HCT116 (cell line): Measurements from ENCODE around the gene HES1. TPM values are rescaled to one million over a fixed set of nuclear protein-coding genes. Genes with fewer than 3 reads are reported as not detected.

Source experiments
- ATAC-seq: fragments of 200-7000 bp; cut with Tn5 transposase; 2 replicates; pipeline ENCODE4 v1.9.1; 2020; ENCODE audit warnings: mild to moderate bottlenecking, moderate library complexity
- BruUV-seq: library from RNA; stranded (reverse); fragments of 400-500 nt; replicated peaks from 2 replicates; lab custom pipeline; 2021; lab: Mats Ljungman, UMichigan
- CTCF ChIA-PET: fragments of 300-600 bp; sonication (Branson Sonifier 250); formaldehyde crosslinking; loops from one replicate; lab custom pipeline; 2021; ENCODE audit warnings: antibody characterized with exemption; lab: Charles Lee
- POLR2A ChIA-PET: fragments of 300-600, 350-600 bp; sonication (Branson Sonifier 250); formaldehyde crosslinking; loops from one replicate; lab custom pipeline; 2021; ENCODE audit warnings: antibody characterized with exemption; lab: Charles Lee
- RAD21 ChIA-PET, 2 experiments: fragments of 300-600 bp; sonication (Branson Sonifier 250); formaldehyde crosslinking; loops; one replicate each; lab custom pipeline; 2023; ENCODE audit warnings: low total read pairs in 2 of 2; ENCODE audit not compliant: uncharacterized antibody in 2 of 2, unreplicated experiment in 2 of 2, low non-redundant PET in 1 of 2; lab: Charles Lee
- DNase-seq: peaks from one replicate; pipeline ENCODE4 v3.0.0-alpha.2; 2010; ENCODE audit warnings: low read depth, low spot score
- H2AFZ ChIP-seq: fragments of 200-600 bp; shearing (Covaris generic), sonication (generic); 2 replicates; pipeline ENCODE4 v1.6.1; 2017; ENCODE audit warnings: low read depth, mixed run types, mixed read lengths, antibody characterized with exemption, low read length; ENCODE audit not compliant: poor library complexity, severe bottlenecking
- H3K27ac ChIP-seq: 2 replicates; pipeline ENCODE4 v1.5.1; 2012; ENCODE audit warnings: low read depth, low read length
- H3K27me3 ChIP-seq: fragments of 200-600 bp; sonication (generic); 2 replicates; pipeline ENCODE4 v1.6.1; 2016; ENCODE audit warnings: mixed run types, low read length, mixed read lengths; ENCODE audit not compliant: insufficient read depth
- H3K36me3 ChIP-seq, 2 experiments: fragments of 200-500 bp in 1 of 2; fragments of 200-600 bp in 1 of 2; sonication (Bioruptor generic) in 1 of 2; sonication (generic) in 1 of 2; 2 replicates each; pipeline versions ENCODE4 v1.5.1 to v1.6.1; 2014 to 2016; ENCODE audit warnings: low read length in 2 of 2, inconsistent platforms in 1 of 2, mixed read lengths in 1 of 2, mixed run types in 1 of 2; ENCODE audit not compliant: insufficient read depth in 2 of 2, control insufficient read depth in 1 of 2
- H3K4me1 ChIP-seq, 2 experiments: fragments of 200-600 bp in 1 of 2; sonication (generic) in 1 of 2; 2 replicates each; pipeline versions ENCODE4 v1.5.1 to v1.6.1; 2012 to 2017; ENCODE audit warnings: low read length in 2 of 2, inconsistent platforms in 1 of 2, mild to moderate bottlenecking in 1 of 2, mixed read lengths in 1 of 2, mixed run types in 1 of 2, moderate library complexity in 1 of 2; ENCODE audit not compliant: insufficient read depth in 2 of 2, control insufficient read depth in 1 of 2
- H3K4me2 ChIP-seq: fragments of 200-600 bp; sonication (generic); 2 replicates; pipeline ENCODE4 v1.6.1; 2017; ENCODE audit warnings: mixed run types, low read length, mixed read lengths
- H3K4me3 ChIP-seq, 2 experiments: fragments of 200-600 bp in 1 of 2; sonication (generic) in 1 of 2; replicated peaks in 1 of 2; 2 replicates each; pipeline ENCODE4 v1.5.1; 2011 to 2016; ENCODE audit warnings: low read length in 2 of 2, control low read depth in 1 of 2, low read depth in 1 of 2, mild to moderate bottlenecking in 1 of 2, mixed read lengths in 1 of 2, mixed run types in 1 of 2
- H3K79me2 ChIP-seq: fragments of 200-600 bp; sonication (generic); 2 replicates; pipeline ENCODE4 v1.6.1; 2017; ENCODE audit warnings: mild to moderate bottlenecking, mixed run types, low read length, moderate library complexity, mixed read lengths; ENCODE audit not compliant: insufficient read depth
- H3K9ac ChIP-seq: fragments of 200-600 bp; sonication (generic); 2 replicates; pipeline ENCODE4 v1.6.1; 2016; ENCODE audit warnings: low read length, mixed read lengths
- H3K9me2 ChIP-seq: fragments of 200-600 bp; sonication (generic), shearing (Covaris generic); 2 replicates; pipeline ENCODE4 v1.6.1; 2017; ENCODE audit warnings: mixed run types, mild to moderate bottlenecking, moderate library complexity; ENCODE audit not compliant: insufficient read depth
- H3K9me3 ChIP-seq, 2 experiments: fragments of 200-500 bp in 1 of 2; fragments of 200-600 bp in 1 of 2; sonication (Bioruptor generic) in 1 of 2; sonication (generic) in 1 of 2; 2 replicates each; pipeline ENCODE4 v1.6.1; 2014 to 2017; ENCODE audit warnings: low read length in 2 of 2, mixed read lengths in 2 of 2, inconsistent platforms in 1 of 2, low read depth in 1 of 2, mild to moderate bottlenecking in 1 of 2, mixed run types in 1 of 2, moderate library complexity in 1 of 2; ENCODE audit not compliant: control insufficient read depth in 1 of 2, insufficient read depth in 1 of 2
- H4K20me1 ChIP-seq: fragments of 200-600 bp; sonication (generic), shearing (Covaris generic); 2 replicates; pipeline ENCODE4 v1.6.1; 2017; ENCODE audit warnings: mixed run types, mild to moderate bottlenecking, moderate library complexity; ENCODE audit not compliant: insufficient read depth
- EGR1 ChIP-seq: IDR thresholded peaks from 2 replicates; pipeline ENCODE4 v1.6.1; 2012; ENCODE audit warnings: low read depth
- EZH2 ChIP-seq: fragments of 200-600 bp; sonication (generic); IDR thresholded peaks from 2 replicates; pipeline ENCODE4 v1.6.1; 2017; ENCODE audit warnings: antibody characterized with exemption, mixed run types
- EZH2phosphoT487 ChIP-seq: fragments of 200-600 bp; IDR thresholded peaks from 2 replicates; pipeline ENCODE4 v1.6.1; 2018; ENCODE audit warnings: antibody characterized with exemption, borderline replicate concordance
- FOSL1 ChIP-seq: IDR thresholded peaks from 2 replicates; pipeline ENCODE4 v1.6.1; 2012; ENCODE audit warnings: low read depth
- POLR2A ChIP-seq: IDR thresholded peaks from 2 replicates; pipeline ENCODE4 v1.7.0; 2011; ENCODE audit warnings: borderline replicate concordance; ENCODE audit not compliant: insufficient read depth, insufficient read length; ENCODE audit errors: extremely low read depth
- POLR2AphosphoS5 ChIP-seq: IDR thresholded peaks from 2 replicates; pipeline ENCODE4 v1.6.1; 2011; ENCODE audit warnings: mild to moderate bottlenecking, low read depth, low read length, moderate library complexity
- RAD21 ChIP-seq: IDR thresholded peaks from 2 replicates; pipeline ENCODE4 v1.6.1; 2012; ENCODE audit warnings: low read depth, mild to moderate bottlenecking
- SP1 ChIP-seq: IDR thresholded peaks from 2 replicates; pipeline ENCODE4 v1.6.1; 2012; ENCODE audit warnings: low read depth
- SRF ChIP-seq: IDR thresholded peaks from 2 replicates; pipeline ENCODE4 v1.6.1; 2012; ENCODE audit warnings: low read depth
- YY1 ChIP-seq: IDR thresholded peaks from 2 replicates; pipeline ENCODE4 v1.6.1; 2011; ENCODE audit warnings: low read length, low read depth, moderate library complexity, mild to moderate bottlenecking; ENCODE audit not compliant: insufficient replicate concordance; ENCODE audit errors: extremely low read depth
- ZFX ChIP-seq: fragments of 450-650 bp; IDR thresholded peaks from 2 replicates; pipeline ENCODE4 v1.6.1; 2017
- ZNF274 ChIP-seq: fragments of 200-500 bp; sonication (Bioruptor generic); IDR thresholded peaks from 2 replicates; pipeline ENCODE4 v1.6.1; 2014; ENCODE audit warnings: mild to moderate bottlenecking, low read depth, low read length, inconsistent platforms
- intact Hi-C: fragments of 100-400 bp; cut with micrococcal nuclease; formaldehyde crosslinking; loops from 2 replicates; pipeline ENCODE4 v1.10.0; 2022
- total RNA-seq: library from RNA; stranded (reverse); gene quantifications from one replicate; pipeline ENCODE4 v1.2.1, GENCODE V29; 2021; ENCODE audit not compliant: unreplicated experiment
- TF ChIP-seq, protein P1 (sequence below): IDR thresholded peaks from 2 replicates; pipeline ENCODE4 v1.6.1; 2012
- TF ChIP-seq, protein P2 (sequence below), 3 experiments: fragments of 200-600 bp in 1 of 3; sonication (generic) in 1 of 3; IDR thresholded peaks in 2 of 3; conservative IDR thresholded peaks in 1 of 3; 2 replicates each; pipeline ENCODE4 v1.5.1; 2012 to 2017; ENCODE audit warnings: low read depth in 2 of 3, low read length in 2 of 3, antibody characterized with exemption in 1 of 3, borderline replicate concordance in 1 of 3, control low read depth in 1 of 3, mild to moderate bottlenecking in 1 of 3, mixed read lengths in 1 of 3, mixed run types in 1 of 3, moderate library complexity in 1 of 3; ENCODE audit not compliant: insufficient read depth in 1 of 3

HES1 gene
- total RNA-seq, 1 experiment from 2014 or later: 32.9 TPM

DNA sequence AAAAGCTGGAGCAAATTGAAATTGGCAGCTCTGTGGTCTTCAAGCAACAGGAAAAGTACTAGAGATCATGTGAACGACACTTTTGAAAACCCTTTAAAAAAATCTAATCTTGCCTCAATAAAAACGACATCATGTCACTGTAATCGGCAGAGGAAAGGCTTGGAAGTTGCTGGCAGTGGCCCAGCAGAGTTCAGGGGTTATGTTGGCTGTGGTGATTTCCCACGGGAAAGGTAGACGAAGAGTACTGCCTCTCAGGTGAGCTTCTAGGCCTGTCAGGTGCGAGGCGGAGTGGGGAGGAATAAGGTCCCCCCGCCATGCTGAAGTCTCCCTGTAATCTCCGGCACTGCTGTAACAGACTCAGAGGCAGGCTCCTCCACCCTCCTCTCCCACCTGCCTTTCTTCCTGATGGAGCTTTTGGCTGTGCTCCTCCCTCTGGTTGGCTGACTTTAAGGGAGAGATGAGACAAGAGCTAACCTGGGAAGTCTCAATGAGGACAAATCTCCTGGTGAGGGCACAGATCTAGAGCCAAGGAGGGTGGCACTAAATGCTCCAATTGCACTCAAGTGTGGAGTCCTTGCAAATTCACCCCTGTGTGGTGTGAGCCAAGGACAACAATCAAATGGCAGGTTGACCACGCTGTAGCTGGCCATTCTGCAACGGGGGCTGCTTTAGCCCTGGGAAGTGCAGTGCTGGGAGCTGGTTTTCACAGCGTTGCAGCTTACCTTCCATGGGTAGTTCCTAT is 18.7 kb upstream of the HES1 start:
- no peak for TF ChIP-seq POLR2A
- TF ChIP-seq, protein P1, sequence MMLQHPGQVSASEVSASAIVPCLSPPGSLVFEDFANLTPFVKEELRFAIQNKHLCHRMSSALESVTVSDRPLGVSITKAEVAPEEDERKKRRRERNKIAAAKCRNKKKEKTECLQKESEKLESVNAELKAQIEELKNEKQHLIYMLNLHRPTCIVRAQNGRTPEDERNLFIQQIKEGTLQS: no peak
- TF ChIP-seq POLR2AphosphoS5: no peak
- no peak for TF ChIP-seq FOSL1
- TF ChIP-seq RAD21: no peak
- no peak for TF ChIP-seq EZH2
- TF ChIP-seq EGR1: no peak
- TF ChIP-seq, protein P2, sequence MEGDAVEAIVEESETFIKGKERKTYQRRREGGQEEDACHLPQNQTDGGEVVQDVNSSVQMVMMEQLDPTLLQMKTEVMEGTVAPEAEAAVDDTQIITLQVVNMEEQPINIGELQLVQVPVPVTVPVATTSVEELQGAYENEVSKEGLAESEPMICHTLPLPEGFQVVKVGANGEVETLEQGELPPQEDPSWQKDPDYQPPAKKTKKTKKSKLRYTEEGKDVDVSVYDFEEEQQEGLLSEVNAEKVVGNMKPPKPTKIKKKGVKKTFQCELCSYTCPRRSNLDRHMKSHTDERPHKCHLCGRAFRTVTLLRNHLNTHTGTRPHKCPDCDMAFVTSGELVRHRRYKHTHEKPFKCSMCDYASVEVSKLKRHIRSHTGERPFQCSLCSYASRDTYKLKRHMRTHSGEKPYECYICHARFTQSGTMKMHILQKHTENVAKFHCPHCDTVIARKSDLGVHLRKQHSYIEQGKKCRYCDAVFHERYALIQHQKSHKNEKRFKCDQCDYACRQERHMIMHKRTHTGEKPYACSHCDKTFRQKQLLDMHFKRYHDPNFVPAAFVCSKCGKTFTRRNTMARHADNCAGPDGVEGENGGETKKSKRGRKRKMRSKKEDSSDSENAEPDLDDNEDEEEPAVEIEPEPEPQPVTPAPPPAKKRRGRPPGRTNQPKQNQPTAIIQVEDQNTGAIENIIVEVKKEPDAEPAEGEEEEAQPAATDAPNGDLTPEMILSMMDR (IDR thresholded peaks at IDR 0.05 in 2 of 3, conservative IDR thresholded peaks at IDR 0.05 in 1 of 3; ENCODE audit: borderline replicate concordance in 1 of 3, insufficient read depth in 1 of 3, low read depth in 2 of 3, low read length in 2 of 3): no peak
- no peak for TF ChIP-seq EZH2phosphoT487
- TF ChIP-seq ZFX: no peak
- no peak for TF ChIP-seq SP1
- TF ChIP-seq SRF: no peak
- no peak for TF ChIP-seq YY1
- TF ChIP-seq ZNF274: no peak
- ATAC-seq: no peak
- H3K27ac ChIP-seq: no peak overlapping the region
- peaks cover 14% of the 10 kb centered on the region; the same call in 1 of the 2 replicates for H3K27me3 ChIP-seq
- ChIA-PET POLR2A (no interaction called here), RAD21 (interaction anchor here in 1 of 2 experiments (0.6 kb wide), 1 partner anchor 329 kb away, joined by 3 read pairs; no protein-coding TSS in a partner anchor), CTCF (no interaction called here)
- H3K9me3 ChIP-seq: no peaks in the 10 kb centered on the region
- H4K20me1 ChIP-seq: no peaks in the 10 kb centered on the region
- H3K4me1 ChIP-seq: peaks cover 19 to 20% of the 10 kb centered on the region in 2 experiments
- no TSS peak for BruUV-seq
- intact Hi-C loops: no loop called here
- H2AFZ ChIP-seq: no peak overlapping the region
- H3K9me2 ChIP-seq: no peaks in the 10 kb centered on the region
- H3K36me3 ChIP-seq: no peaks in the 10 kb centered on the region
- no peak for DNase-seq
- no peak overlapping the region for H3K9ac ChIP-seq
- no peak overlapping the region for H3K4me3 ChIP-seq
- H3K79me2 ChIP-seq: no peaks in the 10 kb centered on the region
- no peak overlapping the region for H3K4me2 ChIP-seq
